Measurements from ENCODE around the gene CHMP4B. TPM values are rescaled to one million over a fixed set of nuclear protein-coding genes. Genes with fewer than 3 reads are reported as not detected.

The CHMP4B gene
- total RNA-seq, 2 experiments from 2014 or later, result 44.2 to 49.3 TPM

DNA sequence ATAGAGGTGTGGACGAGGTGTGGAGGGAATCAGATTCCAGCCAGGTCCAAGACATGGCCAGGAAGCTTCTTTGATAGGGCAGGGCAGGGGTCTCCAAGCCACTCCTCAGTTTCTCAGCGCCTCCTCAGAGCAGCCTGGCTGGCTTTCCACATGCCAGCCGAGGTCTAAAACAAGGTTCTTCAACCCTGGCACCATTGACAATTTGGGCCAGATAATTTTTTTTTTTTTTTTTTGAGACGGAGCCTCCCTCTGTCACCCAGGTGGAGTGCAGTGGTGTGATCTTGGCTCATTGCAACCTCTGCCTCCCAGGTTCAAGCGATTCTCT, 21.3 kb upstream of the CHMP4B start:
- Histone ChIP-seq H3K36me3 (ENCODE audit: insufficient read depth, low read length) (peaks cover 13% of the 10 kb centered on the region), H3K4me3 (ENCODE audit: low read length) (no peak overlapping the region), H3K4me1 (ENCODE audit: insufficient read depth, low read length) (peaks cover 14% of the 10 kb centered on the region), H3K27ac (ENCODE audit: low read depth in 1 of 2, low read length in 2 of 2) (no peak overlapping the region), H3K9me3 (ENCODE audit: control insufficient read depth in 1 of 2, insufficient read depth in 1 of 2, low read length in 2 of 2) (no peaks in the 10 kb centered on the region), H3K27me3 (ENCODE audit: control insufficient read depth in 1 of 2, insufficient read depth in 2 of 2, low read length in 2 of 2) (no peaks in the 10 kb centered on the region)
- Mint-ChIP-seq H3K4me3 (no peak overlapping the region), H3K27ac (no peak overlapping the region), H3K9me3 (no peaks in the 10 kb centered on the region), H3K27me3 (no peaks in the 10 kb centered on the region), H3K36me3 (ENCODE audit: low read depth) (peaks cover 20% of the 10 kb centered on the region), H3K4me1 (ENCODE audit: low read depth) (peaks cover 11% of the 10 kb centered on the region)
- POLR2A ChIA-PET, result no interaction called here
- CTCF ChIA-PET, result no interaction called here
- TF ChIP-seq, protein P1, sequence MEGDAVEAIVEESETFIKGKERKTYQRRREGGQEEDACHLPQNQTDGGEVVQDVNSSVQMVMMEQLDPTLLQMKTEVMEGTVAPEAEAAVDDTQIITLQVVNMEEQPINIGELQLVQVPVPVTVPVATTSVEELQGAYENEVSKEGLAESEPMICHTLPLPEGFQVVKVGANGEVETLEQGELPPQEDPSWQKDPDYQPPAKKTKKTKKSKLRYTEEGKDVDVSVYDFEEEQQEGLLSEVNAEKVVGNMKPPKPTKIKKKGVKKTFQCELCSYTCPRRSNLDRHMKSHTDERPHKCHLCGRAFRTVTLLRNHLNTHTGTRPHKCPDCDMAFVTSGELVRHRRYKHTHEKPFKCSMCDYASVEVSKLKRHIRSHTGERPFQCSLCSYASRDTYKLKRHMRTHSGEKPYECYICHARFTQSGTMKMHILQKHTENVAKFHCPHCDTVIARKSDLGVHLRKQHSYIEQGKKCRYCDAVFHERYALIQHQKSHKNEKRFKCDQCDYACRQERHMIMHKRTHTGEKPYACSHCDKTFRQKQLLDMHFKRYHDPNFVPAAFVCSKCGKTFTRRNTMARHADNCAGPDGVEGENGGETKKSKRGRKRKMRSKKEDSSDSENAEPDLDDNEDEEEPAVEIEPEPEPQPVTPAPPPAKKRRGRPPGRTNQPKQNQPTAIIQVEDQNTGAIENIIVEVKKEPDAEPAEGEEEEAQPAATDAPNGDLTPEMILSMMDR (IDR thresholded peaks at IDR 0.05), result no peak
- intact Hi-C loops (cut with DNase I, micrococcal nuclease), result loop anchor here in 1 of 2 experiments (5.0 kb wide), 1 partner anchor 72 kb away; no protein-coding TSS in a partner anchor
- ATAC-seq (ENCODE audit: poor library complexity), result no peak
- DNase-seq, result no peak

DNA sequence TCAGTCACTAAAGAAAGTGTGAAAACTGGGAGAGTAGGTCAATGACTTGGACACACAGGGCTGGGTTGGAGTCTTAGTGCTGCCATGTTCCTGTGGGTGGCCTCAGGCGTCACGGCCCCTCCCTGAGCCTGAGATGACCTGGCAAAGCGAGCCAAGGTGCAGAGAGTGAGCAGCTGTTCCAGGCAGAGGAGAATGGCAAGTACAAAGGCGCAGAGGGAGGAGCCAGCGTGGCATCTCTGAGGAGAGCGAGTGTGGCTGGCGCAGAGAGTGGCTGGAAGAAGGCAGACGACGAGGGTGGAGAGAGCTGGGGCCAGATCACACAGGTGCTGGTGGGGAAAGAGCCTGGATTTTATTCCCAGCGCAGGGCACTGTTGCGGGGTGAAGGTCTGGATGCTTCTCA, 20.6 kb upstream of the CHMP4B start:
- H3K27me3 Mint-ChIP-seq, result no peaks in the 10 kb centered on the region
- POLR2A ChIA-PET, result no interaction called here
- peaks cover 20% of the 10 kb centered on the region for H3K36me3 Mint-ChIP-seq (ENCODE audit: low read depth)
- no peak for ATAC-seq (ENCODE audit: poor library complexity)
- Histone ChIP-seq H3K27me3 (ENCODE audit: control insufficient read depth in 1 of 2, insufficient read depth in 2 of 2, low read length in 2 of 2) (no peaks in the 10 kb centered on the region), H3K27ac (ENCODE audit: low read depth in 1 of 2, low read length in 2 of 2) (no peak overlapping the region), H3K36me3 (ENCODE audit: insufficient read depth, low read length) (peaks cover 13% of the 10 kb centered on the region), H3K9me3 (ENCODE audit: control insufficient read depth in 1 of 2, insufficient read depth in 1 of 2, low read length in 2 of 2) (no peaks in the 10 kb centered on the region), H3K4me1 (ENCODE audit: insufficient read depth, low read length) (peaks cover 14% of the 10 kb centered on the region), H3K4me3 (ENCODE audit: low read length) (no peak overlapping the region)
- H3K9me3 Mint-ChIP-seq, result no peaks in the 10 kb centered on the region
- CTCF ChIA-PET, result no interaction called here
- no peak overlapping the region for H3K27ac Mint-ChIP-seq
- intact Hi-C loops (cut with DNase I, micrococcal nuclease), result loop anchor here in 1 of 2 experiments (5.0 kb wide), 1 partner anchor 72 kb away; no protein-coding TSS in a partner anchor
- DNase-seq, result no peak
- H3K4me3 Mint-ChIP-seq, result no peak overlapping the region
- TF ChIP-seq, protein P1 (IDR thresholded peaks at IDR 0.05), result no peak
- peaks cover 11% of the 10 kb centered on the region for H3K4me1 Mint-ChIP-seq (ENCODE audit: low read depth)

DNA sequence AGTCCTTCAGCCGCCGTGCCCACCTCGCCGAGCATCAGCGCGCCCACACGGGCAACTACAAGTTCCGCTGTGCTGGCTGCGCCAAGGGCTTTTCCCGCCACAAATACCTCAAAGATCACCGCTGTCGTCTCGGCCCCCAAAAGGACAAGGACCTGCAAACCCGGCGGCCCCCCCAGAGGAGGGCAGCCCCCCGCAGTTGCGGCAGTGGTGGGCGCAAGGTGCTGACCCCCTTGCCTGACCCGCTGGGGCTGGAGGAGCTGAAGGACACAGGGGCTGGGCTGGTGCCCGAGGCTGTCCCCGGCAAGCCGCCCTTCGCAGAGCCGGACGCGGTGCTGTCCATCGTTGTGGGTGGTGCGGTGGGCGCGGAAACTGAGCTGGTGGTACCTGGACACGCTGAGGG, 20.1 kb upstream of the CHMP4B start:
- no peak for DNase-seq
- intact Hi-C loops (cut with DNase I, micrococcal nuclease), result loop anchor here in 1 of 2 experiments (5.0 kb wide), 1 partner anchor 71 kb away; no protein-coding TSS in a partner anchor
- H3K27me3 Mint-ChIP-seq, result no peaks in the 10 kb centered on the region
- TF ChIP-seq, protein P1 (IDR thresholded peaks at IDR 0.05), result no peak
- Histone ChIP-seq H3K4me3 (ENCODE audit: low read length) (no peak overlapping the region), H3K36me3 (ENCODE audit: insufficient read depth, low read length) (peaks cover 13% of the 10 kb centered on the region), H3K4me1 (ENCODE audit: insufficient read depth, low read length) (peaks cover 10% of the 10 kb centered on the region), H3K27ac (ENCODE audit: low read depth in 1 of 2, low read length in 2 of 2) (no peak overlapping the region), H3K27me3 (ENCODE audit: control insufficient read depth in 1 of 2, insufficient read depth in 2 of 2, low read length in 2 of 2) (no peaks in the 10 kb centered on the region), H3K9me3 (ENCODE audit: control insufficient read depth in 1 of 2, insufficient read depth in 1 of 2, low read length in 2 of 2) (no peaks in the 10 kb centered on the region)
- no peak overlapping the region for H3K27ac Mint-ChIP-seq
- ChIA-PET CTCF (no interaction called here), POLR2A (no interaction called here)
- no peak for ATAC-seq (ENCODE audit: poor library complexity)
- H3K4me3 Mint-ChIP-seq, result no peak overlapping the region
- H3K9me3 Mint-ChIP-seq, result no peaks in the 10 kb centered on the region
- peaks cover 11% of the 10 kb centered on the region for H3K4me1 Mint-ChIP-seq (ENCODE audit: low read depth)
- H3K36me3 Mint-ChIP-seq (ENCODE audit: low read depth), result peaks cover 16% of the 10 kb centered on the region
